Skeletal muscle tissue (tissue), 5 donors: ENCODE data around the gene NPHP4. TPM values are rescaled to one million over a fixed set of nuclear protein-coding genes. Genes with fewer than 3 reads are reported as not detected.

Source experiments
- H3K27ac ChIP-seq: one replicate; pipeline ENCODE4 v1.7.0; 2013; ENCODE audit warnings: mild to moderate bottlenecking, low read depth, low read length, inconsistent platforms
- H3K27me3 ChIP-seq, 3 donors: one replicate each; pipeline ENCODE4 v1.7.0; 2013; ENCODE audit warnings: low read length in 3 of 3; ENCODE audit not compliant: control insufficient read depth in 3 of 3, insufficient read depth in 3 of 3
- H3K36me3 ChIP-seq, 3 donors: one replicate each; pipeline ENCODE4 v1.7.0; 2013; ENCODE audit warnings: low read length in 3 of 3; ENCODE audit not compliant: control insufficient read depth in 3 of 3, insufficient read depth in 3 of 3
- H3K4me1 ChIP-seq, 3 donors: one replicate each; pipeline ENCODE4 v1.7.0; 2013; ENCODE audit warnings: low read length in 3 of 3, mild to moderate bottlenecking in 3 of 3; ENCODE audit not compliant: control insufficient read depth in 3 of 3, insufficient read depth in 3 of 3
- H3K4me3 ChIP-seq, 3 donors: one replicate each; pipeline ENCODE4 v1.7.0; 2013; ENCODE audit warnings: low read length in 3 of 3
- H3K9ac ChIP-seq, 3 donors: one replicate each; pipeline ENCODE4 v1.7.0; 2013; ENCODE audit warnings: low read length in 3 of 3, mild to moderate bottlenecking in 3 of 3, moderate library complexity in 2 of 3, low read depth in 1 of 3
- H3K9me3 ChIP-seq, 3 donors: one replicate each; pipeline ENCODE4 v1.7.0; 2013; ENCODE audit warnings: low read length in 3 of 3; ENCODE audit not compliant: control insufficient read depth in 3 of 3
- small RNA-seq: library from RNA; depleted of rRNA; stranded (forward); fragments of <200 nt; gene quantifications from one replicate; pipeline ENCODE3, GENCODE V24; 2014
- total RNA-seq: library from RNA; depleted of rRNA; stranded (reverse); fragments of >200 nt; gene quantifications from one replicate; pipeline ENCODE4 v1.2.3, GENCODE V29; 2014
- donor health status: Osteomylitis.

NPHP4 gene
- total RNA-seq, 1 donor from 2014 or later, result 5.2 TPM

DNA sequence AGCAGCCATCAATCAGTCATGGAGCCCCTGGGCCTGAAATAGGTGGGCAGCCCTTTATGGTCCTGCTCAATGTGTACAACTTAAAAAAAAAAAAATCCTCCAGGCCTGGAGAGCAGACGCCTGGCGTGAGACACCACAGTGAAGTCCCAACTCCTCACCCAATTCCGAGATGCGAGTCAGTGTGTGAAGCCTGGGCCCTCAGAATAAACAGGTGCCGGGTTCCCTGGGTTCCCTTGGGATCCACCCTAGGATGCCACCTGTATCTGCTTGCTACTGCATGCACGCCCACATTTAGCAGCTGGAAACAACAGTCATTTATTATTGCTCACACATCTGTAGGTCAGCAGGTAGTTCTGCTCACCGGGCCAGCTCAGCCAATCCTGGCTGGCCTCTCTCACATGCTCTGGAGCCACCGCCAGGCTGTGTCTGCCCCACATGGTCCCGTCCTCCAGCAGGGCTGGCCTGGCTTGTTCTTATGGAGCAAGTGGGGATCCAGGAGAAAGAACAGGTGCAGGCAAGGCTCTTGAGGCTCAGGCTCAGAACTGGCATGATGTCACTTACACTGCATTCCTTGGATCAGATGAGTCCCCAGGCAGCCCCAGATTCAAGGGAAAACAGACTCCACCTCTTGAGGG is 172.7 kb downstream of the NPHP4 start:
- H3K9ac ChIP-seq, result no peak overlapping the region
- H3K9me3 ChIP-seq, result peaks cover 0 to 4% (median 0%) of the 10 kb centered on the region in 3 donors
- H3K36me3 ChIP-seq, result no peaks in the 10 kb centered on the region
- H3K27ac ChIP-seq, result no peak overlapping the region
- H3K4me3 ChIP-seq, result no peak overlapping the region
- peaks cover 24 to 50% (median 48%) of the 10 kb centered on the region in 3 donors for H3K27me3 ChIP-seq
- H3K4me1 ChIP-seq, result no peaks in the 10 kb centered on the region

DNA sequence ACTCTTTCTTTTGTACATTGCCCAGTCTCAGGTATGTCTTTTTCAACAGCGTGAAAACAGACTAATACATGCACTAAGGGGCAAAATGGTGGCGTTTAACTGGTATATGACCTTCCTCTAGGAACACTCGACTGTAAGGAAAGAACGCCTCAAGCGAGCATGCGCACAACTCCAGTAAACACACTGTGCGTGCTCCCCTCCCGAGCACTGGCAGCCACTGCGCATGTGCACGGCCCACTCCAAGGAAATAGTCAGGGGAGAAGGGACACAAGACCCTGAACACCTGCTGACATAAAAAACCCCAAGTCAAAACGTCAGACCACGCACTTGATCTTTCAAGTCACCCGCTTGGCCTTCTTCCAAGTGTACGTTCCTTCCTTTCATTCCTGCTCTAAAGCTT is 173.5 kb downstream of the NPHP4 start:
- no peak overlapping the region for H3K4me3 ChIP-seq
- H3K4me1 ChIP-seq, result no peaks in the 10 kb centered on the region
- peaks cover 0 to 4% (median 0%) of the 10 kb centered on the region in 3 donors for H3K9me3 ChIP-seq
- H3K9ac ChIP-seq, result no peak overlapping the region
- H3K27ac ChIP-seq, result no peak overlapping the region
- H3K27me3 ChIP-seq, result peaks cover 30 to 54% (median 50%) of the 10 kb centered on the region in 3 donors
- H3K36me3 ChIP-seq, result no peaks in the 10 kb centered on the region

DNA sequence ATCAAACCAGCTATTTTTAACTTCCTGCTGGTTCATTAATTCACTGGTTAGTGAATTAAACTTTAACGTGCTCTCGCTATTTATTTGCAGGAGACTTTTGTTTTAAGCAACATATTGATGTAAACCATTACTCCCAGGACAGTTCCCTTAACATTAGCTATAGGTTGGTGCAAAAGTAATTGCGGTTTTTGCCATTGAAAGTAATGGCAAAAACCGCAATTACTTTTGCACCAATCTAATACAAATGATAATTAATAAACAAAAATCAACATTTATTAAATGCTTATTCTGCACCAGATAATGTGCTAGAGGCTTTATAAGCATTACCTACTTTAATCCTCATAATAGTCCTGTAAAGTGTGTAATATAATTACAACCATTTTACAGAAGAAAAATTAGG is 176.5 kb downstream of the NPHP4 start:
- Histone ChIP-seq H3K4me1 (no peaks in the 10 kb centered on the region), H3K27me3 (peaks cover 38 to 59% (median 40%) of the 10 kb centered on the region in 3 donors), H3K27ac (no peak overlapping the region), H3K9me3 (no peaks in the 10 kb centered on the region), H3K9ac (no peak overlapping the region), H3K4me3 (no peak overlapping the region), H3K36me3 (no peaks in the 10 kb centered on the region)

DNA sequence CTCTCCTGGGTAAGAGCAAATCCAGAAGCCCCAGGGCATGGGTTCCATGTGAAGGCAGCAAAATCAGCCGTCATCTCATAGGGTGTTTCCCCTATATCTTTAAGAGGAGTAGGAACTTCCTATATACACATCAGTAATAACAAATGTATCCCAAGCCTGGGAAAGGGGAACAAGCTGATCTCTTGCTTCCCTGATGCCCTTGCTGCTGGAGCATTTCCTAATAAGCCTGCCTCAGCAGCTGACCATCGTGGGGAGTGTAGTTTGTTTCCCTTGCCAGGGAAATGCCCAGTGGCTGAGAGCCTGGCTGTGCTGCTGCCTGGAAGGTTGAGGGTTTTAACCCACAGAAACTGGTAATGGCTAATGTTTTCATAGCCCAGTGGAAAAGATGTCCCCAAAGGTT is 177.0 kb downstream of the NPHP4 start:
- no peaks in the 10 kb centered on the region for H3K4me1 ChIP-seq
- peaks cover 35 to 55% (median 35%) of the 10 kb centered on the region in 3 donors for H3K27me3 ChIP-seq
- no peaks in the 10 kb centered on the region for H3K36me3 ChIP-seq

DNA sequence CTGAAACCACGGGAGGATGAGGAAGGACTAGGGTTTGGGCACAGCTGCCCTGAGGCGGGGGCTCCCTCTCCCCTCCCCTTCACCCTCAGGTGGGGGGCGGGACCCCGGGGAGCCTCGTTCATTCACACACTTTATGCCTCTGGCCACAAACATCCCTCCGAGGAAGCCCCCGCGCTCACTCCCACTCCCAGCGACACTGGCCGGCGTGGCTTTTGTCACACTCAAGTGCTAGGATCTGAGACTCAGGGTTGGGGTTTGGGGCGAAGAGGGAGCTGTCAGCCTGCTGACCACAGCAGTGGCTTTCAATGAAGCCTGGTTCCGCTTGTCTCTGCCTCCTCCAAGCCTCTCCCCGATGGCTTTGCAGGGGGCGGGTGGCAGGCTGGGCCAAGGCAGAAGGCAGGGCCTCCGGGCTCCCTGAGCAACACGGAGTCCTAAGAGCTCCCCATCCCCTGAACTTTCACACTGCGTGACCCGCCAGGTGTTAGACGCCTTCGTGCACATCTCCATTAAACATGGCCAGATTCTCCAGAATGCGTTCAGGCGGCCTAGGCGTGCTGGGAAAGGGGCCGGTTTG is 178.1 kb downstream of the NPHP4 start:
- Histone ChIP-seq H3K27me3 (peaks cover 25 to 48% (median 35%) of the 10 kb centered on the region in 3 donors), H3K27ac (no peak overlapping the region), H3K4me1 (no peaks in the 10 kb centered on the region), H3K9me3 (no peaks in the 10 kb centered on the region), H3K9ac (no peak overlapping the region), H3K36me3 (no peaks in the 10 kb centered on the region), H3K4me3 (no peak overlapping the region)

More for the DNA sequence above, 177.0 kb downstream of the NPHP4 start:
- Histone ChIP-seq H3K4me3 (no peak overlapping the region), H3K9ac (no peak overlapping the region), H3K27ac (no peak overlapping the region), H3K9me3 (no peaks in the 10 kb centered on the region)

DNA sequence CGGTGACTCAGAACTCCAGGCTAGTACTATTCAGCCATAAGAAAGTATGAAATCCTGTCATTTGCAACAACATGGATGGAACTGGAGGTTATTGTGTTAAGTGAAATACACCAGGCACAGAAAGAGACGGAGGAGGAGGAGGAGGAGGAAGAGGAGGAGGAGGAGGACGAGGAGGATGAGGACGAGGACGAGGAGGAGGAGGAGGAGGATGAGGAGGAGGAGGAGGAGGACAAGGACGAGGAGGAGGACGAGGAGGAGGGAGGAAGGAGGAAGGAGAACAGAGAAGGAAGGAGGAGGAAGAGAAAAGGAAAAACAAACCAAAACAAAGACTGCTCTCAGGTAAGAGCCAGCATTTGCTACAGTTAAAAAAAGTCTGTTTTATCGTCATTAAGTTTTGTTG is 178.7 kb downstream of the NPHP4 start:
- no peaks in the 10 kb centered on the region for H3K4me1 ChIP-seq
- H3K4me3 ChIP-seq, result no peak overlapping the region
- no peaks in the 10 kb centered on the region for H3K9me3 ChIP-seq
- no peaks in the 10 kb centered on the region for H3K36me3 ChIP-seq
- H3K27me3 ChIP-seq, result peaks cover 24 to 46% (median 35%) of the 10 kb centered on the region in 3 donors
- H3K27ac ChIP-seq, result no peak overlapping the region
- H3K9ac ChIP-seq, result no peak overlapping the region

Small RNAs within 50 kb of the gene (small RNA-seq; reads per million reads assigned to genes)
- gene MIR4689, result not detected

Other genes starting within 250 kb of the NPHP4 start
- gene KCNAB2, start 53.5 kb upstream of the NPHP4 start, total RNA-seq, result 2.6 TPM
- not detected for gene CHD5, start 187.9 kb upstream of the NPHP4 start, total RNA-seq
- 305 TPM for gene RPL22, start 207.2 kb upstream of the NPHP4 start, total RNA-seq
- gene RNF207, start 213.7 kb upstream of the NPHP4 start, total RNA-seq, result 14.1 TPM
- 31.8 TPM for gene ICMT, start 243.5 kb upstream of the NPHP4 start, total RNA-seq